ENCODE data around the gene RERE. TPM values are rescaled to one million over a fixed set of nuclear protein-coding genes. Genes with fewer than 3 reads are reported as not detected.
A peak's percentile ranks its signal among the peaks of the same experiment; 100 is the strongest.
"Not testable (repeated sequence)": the region's sequence is repeated elsewhere in the genome, so short reads cannot be mapped to it uniquely, and the experiment has no call there.

RERE gene
- total RNA-seq, 1 donor, result 27.0 TPM

DNA sequence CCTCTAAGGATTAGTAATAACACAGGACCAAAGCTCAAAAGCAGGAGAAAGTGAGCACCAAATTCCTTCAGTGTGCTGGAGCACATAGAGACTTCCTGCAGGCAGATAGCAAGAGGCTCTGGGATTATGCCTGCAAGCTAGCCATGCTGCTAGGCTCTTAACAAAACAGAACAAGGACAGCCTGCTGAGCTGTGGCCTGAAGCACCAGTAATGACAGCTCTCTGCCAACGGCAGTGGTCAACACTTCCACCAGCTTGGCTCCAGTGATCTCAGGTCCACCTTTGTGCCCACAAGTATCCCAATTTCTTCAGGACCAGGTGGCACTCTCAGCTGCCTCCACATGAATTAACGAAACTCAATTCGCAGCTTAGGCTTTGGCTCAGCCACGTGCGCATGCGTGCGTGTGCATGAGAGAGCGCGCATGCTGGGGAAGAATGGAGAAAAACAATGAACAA, 435.4 kb downstream of the RERE start:
- H3K4me3 ChIP-seq (ENCODE audit: low read depth, low read length), result no peak overlapping the region
- DNase-seq (ENCODE audit: low read depth), result no peak
- TF ChIP-seq, protein P1, sequence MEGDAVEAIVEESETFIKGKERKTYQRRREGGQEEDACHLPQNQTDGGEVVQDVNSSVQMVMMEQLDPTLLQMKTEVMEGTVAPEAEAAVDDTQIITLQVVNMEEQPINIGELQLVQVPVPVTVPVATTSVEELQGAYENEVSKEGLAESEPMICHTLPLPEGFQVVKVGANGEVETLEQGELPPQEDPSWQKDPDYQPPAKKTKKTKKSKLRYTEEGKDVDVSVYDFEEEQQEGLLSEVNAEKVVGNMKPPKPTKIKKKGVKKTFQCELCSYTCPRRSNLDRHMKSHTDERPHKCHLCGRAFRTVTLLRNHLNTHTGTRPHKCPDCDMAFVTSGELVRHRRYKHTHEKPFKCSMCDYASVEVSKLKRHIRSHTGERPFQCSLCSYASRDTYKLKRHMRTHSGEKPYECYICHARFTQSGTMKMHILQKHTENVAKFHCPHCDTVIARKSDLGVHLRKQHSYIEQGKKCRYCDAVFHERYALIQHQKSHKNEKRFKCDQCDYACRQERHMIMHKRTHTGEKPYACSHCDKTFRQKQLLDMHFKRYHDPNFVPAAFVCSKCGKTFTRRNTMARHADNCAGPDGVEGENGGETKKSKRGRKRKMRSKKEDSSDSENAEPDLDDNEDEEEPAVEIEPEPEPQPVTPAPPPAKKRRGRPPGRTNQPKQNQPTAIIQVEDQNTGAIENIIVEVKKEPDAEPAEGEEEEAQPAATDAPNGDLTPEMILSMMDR (IDR thresholded peaks at IDR 0.05; ENCODE audit: insufficient read depth, low read length), result no peak

GRCh38 chr1:8381618-8382017, 435.8 kb downstream of the RERE start:
- H3K4me3 ChIP-seq (ENCODE audit: low read depth, low read length), result no peak overlapping the region
- TF ChIP-seq, protein P1 (IDR thresholded peaks at IDR 0.05; ENCODE audit: insufficient read depth, low read length), result no peak
- DNase-seq (ENCODE audit: low read depth), result peak; percentile 82

- not testable (repeated sequence) for H3K4me3 ChIP-seq (ENCODE audit: low read depth, low read length); DNase-seq (ENCODE audit: low read depth)
Observed at GRCh38 chr1:8380310-8380709, 437.1 kb downstream of the RERE start.

- TF ChIP-seq, protein P1 (IDR thresholded peaks at IDR 0.05; ENCODE audit: insufficient read depth, low read length), result no peak
- no peak overlapping the region for H3K4me3 ChIP-seq (ENCODE audit: low read depth, low read length)
- DNase-seq (ENCODE audit: low read depth), result no peak
Observed at GRCh38 chr1:8379513-8380186, 437.8 kb downstream of the RERE start.

- H3K4me3 ChIP-seq (ENCODE audit: low read depth, low read length), result no peak overlapping the region
- TF ChIP-seq, protein P1 (IDR thresholded peaks at IDR 0.05; ENCODE audit: insufficient read depth, low read length), result no peak
- no peak for DNase-seq (ENCODE audit: low read depth)
Observed at GRCh38 chr1:8378981-8379470, 438.4 kb downstream of the RERE start.

- no peak overlapping the region for H3K4me3 ChIP-seq (ENCODE audit: low read depth, low read length)
- no peak for DNase-seq (ENCODE audit: low read depth)
- TF ChIP-seq, protein P1 (IDR thresholded peaks at IDR 0.05; ENCODE audit: insufficient read depth, low read length), result no peak
Observed at GRCh38 chr1:8378178-8378577, 439.3 kb downstream of the RERE start.

DNA sequence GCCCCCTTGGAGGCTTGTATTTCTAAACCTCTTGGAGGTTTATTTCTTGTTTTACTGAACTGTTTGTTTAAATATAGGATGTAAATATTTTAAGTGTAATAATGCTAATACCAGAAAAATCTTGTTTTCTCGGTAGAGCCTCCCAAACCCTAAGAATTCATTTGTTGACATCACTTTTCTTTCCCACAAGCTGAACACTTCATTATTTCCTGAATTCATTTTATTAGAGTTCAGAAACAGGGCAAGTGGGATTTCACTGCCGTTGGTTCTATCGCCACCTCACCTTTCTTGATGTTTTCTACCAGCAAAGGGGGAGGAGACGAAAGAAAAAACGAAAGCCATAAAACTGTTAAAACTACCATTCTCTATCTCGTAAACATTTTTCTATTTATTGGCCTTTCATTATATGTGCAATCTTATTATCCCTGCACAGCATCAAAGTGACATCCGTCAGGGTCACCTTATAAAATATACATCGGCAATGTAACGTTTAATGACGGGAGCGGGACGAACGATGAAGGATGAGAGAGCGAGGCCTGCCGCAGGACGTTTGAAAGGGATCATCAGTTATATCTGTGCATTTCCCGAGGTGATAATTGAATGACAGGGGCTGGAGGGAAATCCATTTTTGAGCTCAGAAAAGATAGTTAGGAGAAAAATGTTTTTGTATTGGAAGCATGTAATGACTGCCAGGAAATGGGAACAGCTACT, 440.0 kb downstream of the RERE start:
- TF ChIP-seq, protein P1 (IDR thresholded peaks at IDR 0.05; ENCODE audit: insufficient read depth, low read length), result no peak
- no peak for DNase-seq (ENCODE audit: low read depth)

More for the DNA sequence above, 440.0 kb downstream of the RERE start:
- no peak overlapping the region for H3K4me3 ChIP-seq (ENCODE audit: low read depth, low read length)

All from fibroblast of the aortic adventitia (primary cell).